ENCODE measurements around the gene VTCN1.

GRCh38 chr1:117110774-117111173 is 100.0 kb downstream of the VTCN1 start:
- TF ChIP-seq CTCF (IDR thresholded peaks at IDR 0.05) = no peak
- TF ChIP-seq ZFX (IDR thresholded peaks at IDR 0.05; ENCODE audit: borderline replicate concordance) = no peak

All from 22Rv1 (cell line).